Testis (tissue), 2 donors: Measurements from ENCODE around the gene S1PR2.

Experiments
- CTCF ChIP-seq, 3 experiments: fragments of 450-650 bp in 2 of 3; fragments of 200-600 bp in 1 of 3; sonication (generic) in 1 of 3; IDR thresholded peaks; one replicate each; pipeline ENCODE4 v1.5.1; 2016 to 2019; ENCODE audit warnings: antibody characterized with exemption in 3 of 3, mild to moderate bottlenecking in 2 of 3, moderate library complexity in 1 of 3
- POLR2A ChIP-seq: fragments of 450-650 bp; IDR thresholded peaks from one replicate; pipeline ENCODE4 v1.6.1; 2017; ENCODE audit warnings: antibody characterized with exemption, mild to moderate bottlenecking, moderate library complexity

GRCh38 chr19:10271543-10272086, 40.5 kb upstream of the S1PR2 start:
- TF ChIP-seq CTCF (IDR thresholded peaks at IDR 0.05), result no peak
- no peak for TF ChIP-seq POLR2A
